Suprapubic skin (tissue), 3 donors: ENCODE results near the gene ROBO4.

Experiments
- CTCF ChIP-seq, 2 donors: fragments of 200-600 bp in 1 of 2; fragments of 450-650 bp in 1 of 2; sonication (generic) in 1 of 2; IDR thresholded peaks; one replicate each; pipeline ENCODE4 v1.5.1; 2016 to 2019; ENCODE audit warnings: antibody characterized with exemption in 2 of 2, mild to moderate bottlenecking in 1 of 2, moderate library complexity in 1 of 2
- POLR2AphosphoS5 ChIP-seq, 3 donors: sonication (generic); formaldehyde crosslinking; IDR thresholded peaks; one replicate each; pipeline ENCODE4 v1.6.1; 2017; ENCODE audit warnings: antibody characterized with exemption in 3 of 3

- TF ChIP-seq CTCF (IDR thresholded peaks at IDR 0.05) (no peak), POLR2AphosphoS5 (IDR thresholded peaks at IDR 0.05) (no peak)
Observed at GRCh38 chr11:124840666-124841065, 57.0 kb downstream of the ROBO4 start.
